Stimulated activated CD8-positive, alpha-beta memory T cell treated with anti-CD3 and anti-CD28 coated beads, Interleukin-15, amount 100 ng/mL, for 48 hours (primary cell): ENCODE data around the gene CBLL2.
"Not testable (repeated sequence)": the region's sequence is repeated elsewhere in the genome, so short reads cannot be mapped to it uniquely, and the experiment has no call there.

Source experiments
- DNase-seq, 2 donors: peaks; one replicate each; pipeline ENCODE4 v3.0.0-alpha.2; 2020; ENCODE audit warnings: low read depth in 2 of 2

Gene CBLL2, protein sequence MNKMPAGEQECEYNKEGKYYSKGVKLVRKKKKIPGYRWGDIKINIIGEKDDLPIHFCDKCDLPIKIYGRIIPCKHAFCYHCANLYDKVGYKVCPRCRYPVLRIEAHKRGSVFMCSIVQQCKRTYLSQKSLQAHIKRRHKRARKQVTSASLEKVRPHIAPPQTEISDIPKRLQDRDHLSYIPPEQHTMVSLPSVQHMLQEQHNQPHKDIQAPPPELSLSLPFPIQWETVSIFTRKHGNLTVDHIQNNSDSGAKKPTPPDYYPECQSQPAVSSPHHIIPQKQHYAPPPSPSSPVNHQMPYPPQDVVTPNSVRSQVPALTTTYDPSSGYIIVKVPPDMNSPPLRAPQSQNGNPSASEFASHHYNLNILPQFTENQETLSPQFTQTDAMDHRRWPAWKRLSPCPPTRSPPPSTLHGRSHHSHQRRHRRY

DNA sequence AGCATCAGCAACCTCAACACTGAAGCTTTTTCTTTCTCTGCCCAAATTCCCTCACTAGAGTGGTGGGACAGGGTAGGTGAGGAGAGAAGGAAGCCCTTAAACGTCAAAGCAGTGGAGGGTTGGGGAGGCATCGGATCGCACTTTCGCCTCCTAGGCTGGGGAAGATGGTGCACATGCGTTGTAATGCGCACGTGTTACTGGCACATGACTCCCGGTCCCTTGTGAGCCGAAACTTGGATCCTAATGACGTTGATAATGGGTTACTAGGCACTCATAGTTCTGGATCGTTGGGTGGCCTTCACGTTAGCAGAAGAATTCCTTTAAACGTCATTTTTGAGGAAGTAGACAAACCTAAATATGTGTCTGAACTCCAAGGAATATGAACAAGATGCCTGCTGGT, at the start of gene CBLL2:
Gene CBLL2 (plus strand): TSS at position 301 of the 400 bp plus-strand sequence. CDS start 79 bp downstream, at position 380.
- DNase-seq, result no peak

DNA sequence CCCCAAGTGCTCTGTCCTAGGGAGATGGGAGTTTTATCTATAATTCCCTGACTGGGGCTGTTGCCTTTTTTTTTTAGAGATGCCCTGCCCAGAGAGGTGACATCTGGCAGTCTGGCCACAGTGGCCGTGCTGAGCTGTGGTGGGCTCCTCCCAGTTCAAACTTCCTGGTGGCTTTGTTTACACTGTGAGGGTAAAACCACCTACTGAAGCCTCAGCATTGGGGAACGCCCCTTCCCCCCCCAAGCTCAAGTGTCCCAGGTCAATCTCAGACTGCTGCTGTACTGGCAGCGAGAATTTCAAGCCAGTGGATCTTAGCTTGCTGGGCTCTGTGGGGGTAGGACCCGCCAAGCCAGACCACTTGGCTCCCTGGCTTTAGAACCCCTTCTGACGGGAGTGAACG, 38.3 kb upstream of the CBLL2 start:
- DNase-seq, result no peak

DNA sequence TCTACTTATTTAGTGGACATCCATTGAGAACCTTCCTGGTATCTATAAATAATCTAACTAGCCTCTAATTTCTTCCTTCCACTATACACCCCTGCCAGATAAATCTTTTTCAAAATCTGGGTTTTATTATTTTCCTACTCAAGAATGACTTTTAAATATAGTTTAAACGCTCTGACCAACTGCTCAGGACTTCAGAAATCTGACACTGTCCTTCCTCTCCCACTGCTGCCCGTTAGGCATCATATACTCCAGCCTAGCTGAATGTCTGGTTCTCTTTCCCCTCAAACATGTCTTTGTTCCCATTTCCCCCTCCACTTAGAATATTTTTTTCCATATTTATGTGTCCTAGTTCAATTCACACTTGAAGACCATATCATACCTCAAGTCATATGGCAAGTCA, 35.2 kb upstream of the CBLL2 start:
- DNase-seq, result no peak

DNA sequence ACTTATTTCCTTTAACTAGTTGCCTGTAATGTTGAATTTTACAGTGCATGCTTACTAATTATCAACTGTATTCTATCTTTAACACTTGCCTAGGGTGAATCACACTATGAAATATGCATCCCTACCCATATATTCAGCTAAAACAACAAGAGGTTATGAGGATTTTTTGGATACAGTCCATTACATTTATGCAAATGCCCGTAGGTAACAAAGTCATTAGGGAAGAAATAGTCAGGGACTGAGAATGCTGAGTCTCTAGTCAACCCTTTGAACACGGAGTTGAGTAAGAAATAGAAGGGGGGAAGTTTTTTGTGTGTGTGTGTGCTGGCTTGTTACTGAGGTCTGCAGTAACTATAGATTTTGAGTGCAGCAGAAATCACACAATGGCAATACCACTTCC, 26.1 kb upstream of the CBLL2 start:
- no peak for DNase-seq

DNA sequence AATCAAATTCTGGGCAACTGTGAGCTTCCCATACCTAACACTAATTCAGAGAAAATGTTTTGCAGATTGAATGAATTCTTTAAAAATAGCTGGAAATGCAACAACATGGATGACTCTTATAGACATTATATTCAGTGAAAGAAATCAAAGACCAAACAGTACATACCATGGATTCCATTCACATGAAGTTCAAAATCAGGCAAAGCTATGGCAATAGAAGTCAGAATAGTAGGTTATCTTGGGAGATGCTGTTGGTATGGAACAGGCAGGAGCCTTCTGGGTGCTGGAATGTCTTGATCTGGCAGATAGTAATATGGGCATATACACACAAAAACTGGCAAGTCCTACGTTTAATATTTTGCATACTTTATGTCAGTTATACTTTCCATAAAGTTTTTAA, 25.5 kb upstream of the CBLL2 start:
- no peak for DNase-seq

DNA sequence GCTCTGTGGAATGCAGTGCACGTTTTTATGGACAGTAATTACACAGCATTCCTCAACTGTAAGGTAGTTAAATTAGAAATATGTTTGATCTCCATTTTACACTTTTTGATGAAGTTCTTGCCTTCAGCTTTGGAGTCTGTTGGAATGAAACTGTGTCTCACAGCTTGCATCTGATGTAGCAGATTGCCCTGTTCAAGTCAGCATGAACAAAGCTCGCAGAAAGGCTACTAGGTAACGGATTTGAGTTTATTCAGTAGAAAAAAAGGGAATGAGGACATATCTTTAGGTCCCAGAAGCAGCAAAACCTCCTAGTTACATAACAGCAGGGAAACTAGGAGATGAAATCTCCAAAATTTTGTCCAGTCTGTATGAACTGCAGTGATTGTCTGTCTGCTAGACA, 24.3 kb upstream of the CBLL2 start:
- DNase-seq, result no peak

DNA sequence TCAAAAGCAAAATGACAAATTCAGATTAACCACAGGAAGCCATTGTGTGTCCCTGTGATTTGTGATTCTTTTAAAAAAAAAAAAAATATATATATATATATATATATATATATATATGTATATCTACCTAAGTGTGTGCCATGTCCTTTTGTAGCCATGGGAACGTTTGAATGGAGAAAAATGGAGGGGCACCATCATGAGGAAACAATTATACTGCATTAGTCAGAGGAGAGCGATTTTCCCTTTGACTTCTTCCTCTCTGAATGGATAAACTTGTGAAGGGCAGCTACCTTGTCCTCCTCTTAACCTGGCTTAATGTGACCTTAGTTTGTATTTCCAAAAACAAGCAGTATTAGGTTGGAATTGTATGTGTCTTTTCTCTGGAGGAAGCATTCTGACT, 23.3 kb upstream of the CBLL2 start:
- no peak for DNase-seq

DNA sequence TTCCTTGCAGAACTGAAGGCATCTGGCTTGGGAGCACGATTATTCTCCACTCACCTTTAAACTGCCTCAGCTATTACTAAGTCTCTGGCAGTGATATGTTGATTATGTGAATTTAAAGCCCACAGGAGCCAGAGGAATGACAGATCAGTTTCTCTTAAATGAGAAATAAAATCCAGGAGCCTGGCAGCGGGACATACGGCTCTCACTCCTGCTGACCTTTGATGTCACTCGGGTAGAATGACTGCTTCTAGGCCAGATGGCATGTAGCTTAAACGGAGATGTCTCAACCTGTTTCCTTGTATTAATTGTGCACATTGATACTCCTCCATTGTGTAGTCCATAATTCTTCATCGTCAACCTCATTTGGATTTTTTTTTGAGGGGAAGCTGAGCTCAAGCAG, 4.0 kb upstream of the CBLL2 start:
- no peak for DNase-seq

DNA sequence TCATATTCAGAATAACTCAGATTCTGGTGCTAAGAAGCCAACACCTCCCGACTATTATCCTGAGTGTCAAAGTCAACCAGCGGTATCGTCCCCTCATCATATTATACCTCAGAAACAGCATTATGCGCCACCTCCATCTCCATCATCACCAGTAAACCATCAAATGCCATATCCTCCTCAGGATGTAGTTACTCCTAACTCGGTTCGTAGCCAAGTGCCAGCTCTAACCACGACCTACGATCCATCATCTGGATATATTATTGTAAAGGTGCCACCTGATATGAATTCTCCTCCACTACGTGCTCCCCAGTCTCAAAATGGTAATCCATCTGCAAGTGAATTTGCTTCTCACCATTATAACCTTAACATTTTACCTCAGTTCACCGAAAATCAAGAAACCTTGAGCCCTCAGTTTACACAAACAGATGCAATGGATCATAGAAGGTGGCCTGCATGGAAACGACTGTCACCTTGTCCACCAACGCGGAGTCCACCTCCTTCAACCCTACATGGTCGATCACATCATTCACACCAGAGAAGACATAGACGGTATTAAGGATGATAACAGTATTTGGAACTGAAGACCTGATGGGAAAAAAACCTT, 1.1 kb downstream of the CBLL2 start:
- DNase-seq, result no peak

DNA sequence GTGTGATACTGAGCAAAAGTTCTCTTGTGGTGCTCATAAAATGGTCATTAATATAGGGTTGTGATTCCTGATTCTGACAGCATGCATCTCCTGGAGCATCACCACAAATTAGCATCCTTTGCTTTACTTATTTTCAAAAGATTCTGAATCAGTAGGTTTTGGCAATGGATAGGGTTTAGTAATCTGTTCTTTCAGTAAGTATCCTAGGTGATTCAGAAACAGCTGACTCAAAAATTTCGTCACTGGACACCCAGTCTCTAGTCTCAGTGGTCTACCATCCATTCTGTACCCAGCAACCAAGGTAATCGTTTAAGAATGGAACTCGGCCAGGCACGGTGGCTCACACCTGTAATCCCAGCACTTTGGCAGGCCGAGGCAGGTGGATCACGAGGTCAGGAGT, 4.1 kb downstream of the CBLL2 start:
- DNase-seq, result no peak

DNA sequence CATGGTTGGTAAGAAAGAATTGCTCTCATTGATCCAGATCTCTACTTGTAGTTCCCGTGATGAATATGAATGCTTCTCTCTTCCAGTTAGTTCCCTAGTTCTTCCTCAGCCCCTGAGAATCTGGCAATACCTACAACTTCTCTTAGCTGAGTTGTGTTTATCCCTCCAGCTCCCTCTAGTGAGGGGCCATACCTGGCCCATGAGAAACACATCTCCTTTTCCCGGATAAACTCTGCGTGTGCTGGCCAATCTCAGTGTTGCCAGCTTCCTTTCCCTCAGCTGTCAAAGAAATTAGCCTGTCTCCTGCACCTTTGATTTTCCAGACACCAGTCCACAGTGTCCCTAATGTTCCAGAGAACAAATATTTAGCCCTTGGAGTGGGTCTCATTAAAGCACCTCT, 5.7 kb downstream of the CBLL2 start:
- DNase-seq, result no peak

DNA sequence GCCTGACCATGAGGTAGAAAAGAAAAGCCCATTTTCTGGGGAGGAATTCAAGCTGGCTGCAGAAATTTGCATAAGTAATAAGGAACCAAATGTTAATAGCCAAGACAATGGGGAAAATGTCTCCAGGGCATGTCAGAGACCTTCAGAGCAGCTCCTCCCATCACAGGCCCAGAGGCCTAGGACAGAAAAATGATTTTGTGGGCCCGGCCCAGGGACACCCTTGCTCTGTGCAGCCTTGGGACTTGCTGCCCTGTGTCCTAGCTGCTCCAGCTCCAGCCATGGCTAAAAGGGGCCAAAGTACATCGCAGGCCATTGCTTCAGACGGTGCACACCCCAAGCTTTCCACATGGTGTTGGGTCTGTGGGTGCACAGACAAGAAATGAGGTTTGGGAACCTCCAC, 16.5 kb downstream of the CBLL2 start:
- not testable (repeated sequence) for DNase-seq

DNA sequence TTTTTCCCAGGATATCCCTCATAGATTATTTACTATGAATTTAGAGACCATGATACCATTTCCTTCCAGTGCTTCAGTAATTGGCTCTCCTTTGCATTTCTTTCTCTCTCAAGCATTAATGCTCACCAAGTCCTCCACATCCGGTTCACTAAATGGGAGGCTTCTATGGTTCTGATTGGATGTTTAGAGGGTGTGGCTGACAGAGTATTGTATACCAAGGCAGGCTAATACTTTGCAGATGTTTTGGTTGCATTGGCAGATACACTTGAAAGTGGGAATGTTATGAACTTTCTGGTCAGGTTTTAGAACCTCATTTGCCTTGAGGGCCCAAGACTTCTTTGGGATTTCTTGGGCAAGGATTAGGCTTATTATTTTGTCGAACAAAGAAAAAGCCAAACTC, 24.2 kb downstream of the CBLL2 start:
- no peak for DNase-seq

DNA sequence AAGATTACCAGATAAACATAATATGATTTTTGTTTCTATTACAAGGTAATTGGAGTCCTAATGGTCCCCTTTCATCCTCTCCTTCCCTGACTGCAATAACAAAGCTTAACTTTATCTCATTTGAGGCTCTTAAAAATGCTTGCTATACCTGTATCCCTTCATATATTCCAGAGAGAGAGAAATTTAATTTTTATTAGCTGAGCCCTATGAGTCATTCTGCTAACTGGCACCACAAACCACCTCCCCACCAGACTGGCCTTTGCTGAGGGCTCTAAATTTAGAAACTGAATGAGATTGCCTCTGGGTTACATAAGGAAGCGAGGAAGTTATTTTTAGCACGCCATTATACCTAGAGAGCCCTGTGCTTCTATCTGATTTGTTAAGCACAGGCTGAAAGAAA, 27.4 kb downstream of the CBLL2 start:
- no peak for DNase-seq

DNA sequence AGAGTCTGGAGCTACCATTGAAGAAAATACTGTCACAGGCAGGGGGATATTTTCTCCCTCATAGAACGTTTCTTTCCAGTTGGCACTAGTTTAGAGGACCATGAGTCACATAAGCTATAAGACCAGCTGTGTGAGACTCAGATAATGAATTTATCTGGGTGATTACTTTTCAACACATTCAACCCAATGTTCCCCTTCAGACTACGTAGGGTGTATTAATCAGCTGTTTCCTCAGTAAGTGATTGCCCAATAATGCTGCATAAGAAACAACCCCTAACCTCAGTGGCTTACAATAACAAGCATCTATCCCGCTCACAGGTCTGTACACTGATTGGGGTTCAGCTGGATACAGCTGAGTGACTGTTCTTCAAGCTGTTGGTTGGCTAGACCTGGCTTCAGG, 38.1 kb downstream of the CBLL2 start:
- DNase-seq, result no peak

DNA sequence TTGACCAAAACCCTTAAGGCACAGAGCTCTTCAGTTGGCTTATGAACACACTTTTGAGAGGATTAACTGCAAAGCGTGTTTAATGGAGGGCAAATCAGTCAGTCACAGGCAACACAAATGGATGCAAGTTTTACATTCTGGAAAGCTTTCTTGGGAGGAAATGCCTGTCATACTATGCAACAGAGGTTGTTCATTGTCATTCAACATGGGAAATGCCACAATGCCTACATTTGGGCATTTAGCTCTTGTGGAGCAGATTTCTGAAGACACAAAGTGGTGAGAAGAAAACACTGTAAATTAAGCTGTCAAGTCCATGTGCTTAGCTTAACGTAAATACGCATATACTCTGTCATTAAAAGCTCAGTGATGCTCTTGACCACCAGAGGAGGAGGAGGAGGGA, 41.1 kb downstream of the CBLL2 start:
- no peak for DNase-seq

DNA sequence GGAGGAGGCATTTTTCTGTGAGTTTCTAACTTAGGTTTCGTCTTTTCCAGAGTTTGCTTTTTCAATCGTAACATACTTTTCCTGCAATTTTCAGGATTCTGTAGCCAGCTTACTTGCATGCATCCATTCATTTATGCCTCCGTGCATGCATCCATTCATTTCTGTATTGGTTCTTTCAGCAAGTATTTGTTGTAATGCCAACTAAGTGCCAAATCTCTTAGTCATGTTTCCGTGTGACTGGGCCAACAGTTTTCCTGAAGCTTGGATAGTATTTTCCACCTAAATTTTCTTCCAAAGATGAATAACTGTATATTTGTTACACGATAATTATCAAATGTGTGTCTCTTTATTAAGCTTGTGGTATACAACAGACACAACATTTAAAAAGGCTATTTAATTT, 41.5 kb downstream of the CBLL2 start:
- no peak for DNase-seq

DNA sequence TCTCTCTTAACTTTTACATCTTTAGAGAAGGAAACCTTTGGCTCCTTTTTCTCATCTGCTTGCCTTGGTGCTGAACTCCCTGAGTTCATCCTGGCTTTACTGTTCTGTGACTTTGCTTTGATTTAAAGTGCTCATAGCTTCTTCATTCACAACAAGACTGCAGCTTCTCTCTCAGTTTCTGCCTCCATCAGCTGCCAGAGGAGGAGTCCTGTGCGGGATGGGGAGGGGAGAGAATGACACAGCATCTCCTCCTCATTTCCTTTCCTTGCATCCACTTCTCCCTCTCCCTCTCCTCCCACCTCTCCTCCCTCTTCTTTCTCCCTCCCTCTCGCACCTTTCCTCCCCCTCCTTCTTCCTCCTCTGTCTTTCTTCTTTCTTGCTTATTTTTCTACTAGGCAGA, 42.0 kb downstream of the CBLL2 start:
- DNase-seq, result no peak

DNA sequence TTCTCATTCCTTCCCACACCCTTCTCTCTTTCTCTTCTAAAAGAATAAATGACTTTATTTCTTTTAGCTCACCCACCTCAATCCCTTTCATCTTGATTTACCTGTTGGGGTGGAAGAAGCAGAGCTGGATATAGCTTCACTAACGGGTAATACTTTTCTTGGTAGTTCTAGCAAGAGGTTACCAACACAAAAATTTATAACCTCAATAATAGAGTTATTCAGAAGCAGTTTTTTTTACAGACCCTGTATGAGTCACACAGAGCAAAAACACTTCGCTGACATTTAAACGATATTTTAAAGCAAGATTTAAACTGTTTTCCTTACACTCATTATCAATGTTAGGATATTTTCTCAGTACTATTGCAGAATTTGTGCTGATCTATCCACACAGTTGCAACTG, 42.4 kb downstream of the CBLL2 start:
- DNase-seq, result no peak

DNA sequence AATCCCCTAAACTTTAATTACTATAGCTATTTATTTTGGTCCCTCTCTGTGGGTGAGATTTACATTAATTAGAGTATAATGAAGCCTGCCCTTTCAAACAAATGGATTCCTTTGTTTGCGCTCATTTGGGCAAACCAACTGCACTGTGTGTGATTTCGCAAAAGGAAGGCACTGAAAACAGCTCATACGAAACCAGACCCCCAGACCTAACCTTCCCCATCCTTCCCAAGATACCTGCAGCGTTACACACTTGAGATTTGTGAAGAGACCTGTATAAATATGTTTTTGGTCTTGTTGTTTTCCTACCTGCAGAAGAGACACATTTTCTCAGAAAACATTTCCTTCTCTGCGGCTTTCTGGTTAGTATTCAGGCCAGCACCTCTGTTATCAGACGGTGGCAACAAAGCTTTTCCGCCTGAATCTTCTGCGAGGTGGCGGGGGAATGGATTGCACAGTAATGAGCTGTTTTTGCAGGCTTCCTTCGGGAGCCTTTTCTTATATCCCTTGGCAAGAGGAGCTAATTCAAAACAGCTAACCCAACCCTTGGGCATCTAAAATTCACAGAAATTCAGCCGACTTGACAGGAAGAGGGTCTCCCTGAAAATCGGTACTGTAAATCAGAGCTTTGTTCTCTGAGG, 47.6 kb downstream of the CBLL2 start:
- no peak for DNase-seq

DNA sequence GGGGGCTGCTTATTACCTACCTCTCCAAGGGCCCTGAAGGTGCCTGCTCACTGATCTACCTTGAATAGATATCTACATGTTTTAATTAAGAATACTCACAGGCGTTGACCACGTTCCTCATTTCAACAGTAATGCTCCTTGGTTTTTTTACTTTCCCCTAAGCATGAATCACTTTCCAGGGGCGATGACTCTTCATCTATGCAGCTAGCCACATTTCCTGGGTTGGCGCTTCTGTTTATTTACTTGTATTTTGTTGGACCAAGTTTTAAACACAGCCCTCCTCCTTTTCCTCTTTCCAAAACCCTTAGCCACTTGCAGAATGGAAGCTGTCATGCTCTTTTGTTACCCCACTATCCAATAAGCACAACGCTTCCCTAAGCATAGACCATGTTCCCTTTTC, 50.8 kb downstream of the CBLL2 start:
- no peak for DNase-seq
